Osteocyte (in vitro differentiated cells): ENCODE results near the gene ABLIM2. TPM values are rescaled to one million over a fixed set of nuclear protein-coding genes. Genes with fewer than 3 reads are reported as not detected.

Experiments used
- DNase-seq: peaks from one replicate; pipeline ENCODE4 v3.0.0; 2021; ENCODE audit warnings: mixed read lengths; ENCODE audit not compliant: unreplicated experiment; ENCODE audit errors: extremely low spot score
- H3K27ac Mint-ChIP-seq: one replicate; pipeline ENCODE4 v1.8.0; 2021; ENCODE audit warnings: mild to moderate bottlenecking, mixed read lengths; ENCODE audit not compliant: unreplicated experiment
- H3K27me3 Mint-ChIP-seq: one replicate; pipeline ENCODE4 v1.8.0; 2021; ENCODE audit warnings: mixed read lengths; ENCODE audit not compliant: unreplicated experiment
- H3K36me3 Mint-ChIP-seq: one replicate; pipeline ENCODE4 v1.8.0; 2021; ENCODE audit warnings: mixed read lengths; ENCODE audit not compliant: unreplicated experiment
- H3K4me1 Mint-ChIP-seq: one replicate; pipeline ENCODE4 v1.8.0; 2021; ENCODE audit warnings: mixed read lengths; ENCODE audit not compliant: unreplicated experiment
- H3K4me3 Mint-ChIP-seq: one replicate; pipeline ENCODE4 v1.8.0; 2021; ENCODE audit warnings: mild to moderate bottlenecking, moderate library complexity, mixed read lengths; ENCODE audit not compliant: unreplicated experiment
- H3K9me3 Mint-ChIP-seq: one replicate; pipeline ENCODE4 v1.8.0; 2021; ENCODE audit warnings: mixed read lengths; ENCODE audit not compliant: unreplicated experiment
- total RNA-seq: library from RNA; stranded (reverse); gene quantifications from 2 replicates; pipeline ENCODE4 v1.2.1, GENCODE V29; 2021
- TF ChIP-seq, protein P1 (sequence below): fragments of 200-600 bp; sonication (generic); IDR thresholded peaks from 2 replicates; pipeline ENCODE4 v1.5.0; 2021; ENCODE audit warnings: antibody characterized with exemption, mild to moderate bottlenecking, moderate library complexity

Gene ABLIM2
- total RNA-seq, 1 donor from 2014 or later = 0.24 TPM

DNA sequence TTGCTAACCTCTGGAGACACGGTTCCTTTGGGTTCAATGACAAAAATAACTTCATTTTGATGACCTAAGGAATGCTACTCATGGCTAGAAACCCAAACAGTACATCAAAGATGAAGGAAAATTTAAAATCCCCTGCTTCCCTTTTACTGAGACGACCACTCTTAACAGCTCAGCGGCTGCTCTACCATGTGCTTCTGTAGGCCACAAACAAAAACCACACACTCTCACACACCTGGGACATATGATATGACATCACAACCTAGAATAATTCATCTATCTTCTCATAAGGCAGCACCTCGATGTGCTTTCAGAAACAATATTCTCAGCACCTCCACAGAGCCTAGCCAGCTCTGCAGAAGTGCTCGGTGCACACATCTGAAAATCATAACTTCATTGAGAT lies 34.7 kb downstream of the ABLIM2 start:
- Mint-ChIP-seq H3K4me1 (peaks cover 13% of the 10 kb centered on the region), H3K36me3 (no peaks in the 10 kb centered on the region), H3K4me3 (no peak overlapping the region), H3K27ac (no peak overlapping the region), H3K27me3 (peaks cover 16% of the 10 kb centered on the region), H3K9me3 (no peaks in the 10 kb centered on the region)
- TF ChIP-seq, protein P1, sequence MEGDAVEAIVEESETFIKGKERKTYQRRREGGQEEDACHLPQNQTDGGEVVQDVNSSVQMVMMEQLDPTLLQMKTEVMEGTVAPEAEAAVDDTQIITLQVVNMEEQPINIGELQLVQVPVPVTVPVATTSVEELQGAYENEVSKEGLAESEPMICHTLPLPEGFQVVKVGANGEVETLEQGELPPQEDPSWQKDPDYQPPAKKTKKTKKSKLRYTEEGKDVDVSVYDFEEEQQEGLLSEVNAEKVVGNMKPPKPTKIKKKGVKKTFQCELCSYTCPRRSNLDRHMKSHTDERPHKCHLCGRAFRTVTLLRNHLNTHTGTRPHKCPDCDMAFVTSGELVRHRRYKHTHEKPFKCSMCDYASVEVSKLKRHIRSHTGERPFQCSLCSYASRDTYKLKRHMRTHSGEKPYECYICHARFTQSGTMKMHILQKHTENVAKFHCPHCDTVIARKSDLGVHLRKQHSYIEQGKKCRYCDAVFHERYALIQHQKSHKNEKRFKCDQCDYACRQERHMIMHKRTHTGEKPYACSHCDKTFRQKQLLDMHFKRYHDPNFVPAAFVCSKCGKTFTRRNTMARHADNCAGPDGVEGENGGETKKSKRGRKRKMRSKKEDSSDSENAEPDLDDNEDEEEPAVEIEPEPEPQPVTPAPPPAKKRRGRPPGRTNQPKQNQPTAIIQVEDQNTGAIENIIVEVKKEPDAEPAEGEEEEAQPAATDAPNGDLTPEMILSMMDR = no peak
- no peak for DNase-seq

DNA sequence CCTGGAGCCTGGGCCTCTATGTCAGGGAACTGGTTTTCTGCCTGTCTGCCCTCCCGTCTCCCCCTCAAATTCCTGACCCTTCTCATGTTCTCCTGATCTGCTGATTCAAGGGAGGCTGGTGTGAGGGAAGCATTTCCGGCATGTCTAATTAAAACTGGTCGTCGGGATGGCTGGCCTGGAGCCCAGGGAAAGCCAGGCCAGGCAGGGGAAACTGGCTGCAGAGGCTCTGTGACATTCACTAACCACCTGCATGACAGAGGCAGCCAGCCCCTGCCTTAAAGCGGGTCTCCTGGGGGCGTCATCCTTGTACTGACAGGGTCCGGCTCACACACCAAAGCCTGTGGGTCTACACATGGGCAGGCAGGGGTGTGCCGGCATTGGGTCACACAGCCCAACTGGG lies 35.2 kb downstream of the ABLIM2 start:
- TF ChIP-seq, protein P1 = no peak
- no peaks in the 10 kb centered on the region for H3K36me3 Mint-ChIP-seq
- peaks cover 21% of the 10 kb centered on the region for H3K27me3 Mint-ChIP-seq
- no peak for DNase-seq
- H3K27ac Mint-ChIP-seq = no peak overlapping the region
- H3K4me3 Mint-ChIP-seq = no peak overlapping the region
- H3K4me1 Mint-ChIP-seq = peaks cover 13% of the 10 kb centered on the region
- H3K9me3 Mint-ChIP-seq = no peaks in the 10 kb centered on the region

- DNase-seq = no peak
- Mint-ChIP-seq H3K4me1 (peaks cover 8% of the 10 kb centered on the region), H3K9me3 (no peaks in the 10 kb centered on the region), H3K4me3 (no peak overlapping the region), H3K27me3 (peaks cover 18% of the 10 kb centered on the region), H3K36me3 (no peaks in the 10 kb centered on the region), H3K27ac (no peak overlapping the region)
- TF ChIP-seq, protein P1 = no peak
Observed at GRCh38 chr4:8122746-8123145, 35.9 kb downstream of the ABLIM2 start.

DNA sequence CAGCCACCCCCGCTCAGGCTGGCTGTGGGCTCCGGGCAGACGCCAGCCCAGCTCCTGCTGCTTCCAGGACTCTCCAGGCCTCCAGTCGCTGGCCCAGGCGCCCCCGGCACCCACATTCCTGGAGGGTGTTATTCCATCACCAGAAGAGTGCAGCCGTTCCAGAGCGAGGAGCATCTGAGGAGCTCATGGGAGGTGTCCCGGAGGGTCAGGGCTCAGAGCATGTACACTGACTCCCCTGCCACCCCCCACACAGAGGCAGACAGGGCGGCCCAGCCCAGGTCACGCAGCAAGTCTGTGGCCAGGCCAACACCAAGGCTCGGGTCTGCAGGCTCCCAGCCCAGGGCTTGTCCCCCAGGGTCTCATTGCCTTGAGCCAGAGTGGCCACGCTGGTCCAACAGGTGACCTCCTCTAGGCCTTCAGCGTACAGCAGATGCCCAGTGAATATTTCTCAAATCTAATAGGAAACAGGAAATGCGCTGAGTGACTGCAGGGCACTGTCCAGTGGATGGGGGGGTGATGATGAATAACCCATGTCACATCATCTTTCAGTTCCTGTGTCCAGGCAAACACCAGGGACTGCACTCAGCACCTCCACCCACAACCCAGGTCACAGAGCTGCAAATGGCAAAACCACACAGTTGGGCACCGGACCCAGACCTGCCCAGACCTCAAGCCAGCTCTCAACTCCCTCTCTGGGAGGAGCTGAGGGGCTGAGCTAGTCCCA lies 37.2 kb downstream of the ABLIM2 start:
- DNase-seq = no peak
- Mint-ChIP-seq H3K36me3 (no peaks in the 10 kb centered on the region), H3K27me3 (peaks cover 19% of the 10 kb centered on the region), H3K27ac (no peak overlapping the region), H3K9me3 (no peaks in the 10 kb centered on the region), H3K4me3 (no peak overlapping the region), H3K4me1 (peaks cover 8% of the 10 kb centered on the region)
- TF ChIP-seq, protein P1 = no peak

- no peak for DNase-seq
- Mint-ChIP-seq H3K27ac (no peak overlapping the region), H3K4me3 (no peak overlapping the region), H3K36me3 (no peaks in the 10 kb centered on the region), H3K9me3 (no peaks in the 10 kb centered on the region), H3K4me1 (peaks cover 8% of the 10 kb centered on the region), H3K27me3 (peaks cover 25% of the 10 kb centered on the region)
- TF ChIP-seq, protein P1 = no peak
Observed at GRCh38 chr4:8120501-8120900, 38.1 kb downstream of the ABLIM2 start.
